T1000 (cell line): ENCODE results near the gene KLRC2.
"Not testable (repeated sequence)": the region's sequence is repeated elsewhere in the genome, so short reads cannot be mapped to it uniquely, and the experiment has no call there.

Experiments used
- DNase-seq: peaks from one replicate; lab custom pipeline; 2025; ENCODE audit warnings: mixed read lengths; lab: John Stamatoyannopoulos, UW

The KLRC2 gene

DNA sequence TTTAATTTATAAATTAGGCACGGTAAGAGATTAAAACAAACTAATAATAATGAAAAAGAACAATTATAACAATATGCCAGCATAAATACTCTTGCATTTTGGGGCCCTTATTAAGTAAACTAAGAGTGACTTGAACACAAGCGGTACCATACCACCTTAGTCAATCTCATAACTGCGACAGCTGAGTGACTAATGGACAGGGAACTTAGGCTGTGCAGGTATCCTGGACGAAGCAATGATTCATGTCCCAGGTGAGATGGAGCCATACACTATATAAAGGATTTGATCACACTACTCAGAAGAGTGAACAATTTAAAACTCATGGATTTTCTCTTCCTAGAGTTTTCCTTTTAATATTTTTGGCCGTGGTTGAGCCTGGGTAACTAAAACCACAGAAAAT, 30.5 kb downstream of the KLRC2 start:
- DNase-seq, result no peak

- no peak for DNase-seq
These were observed 31.0 kb downstream of the KLRC2 start for GRCh38 chr12:10404798-10405197.

- DNase-seq, result no peak
These were observed 35.0 kb downstream of the KLRC2 start for GRCh38 chr12:10400829-10401228.

- DNase-seq, result no peak
These were observed 37.6 kb downstream of the KLRC2 start for GRCh38 chr12:10398168-10398567.

DNA sequence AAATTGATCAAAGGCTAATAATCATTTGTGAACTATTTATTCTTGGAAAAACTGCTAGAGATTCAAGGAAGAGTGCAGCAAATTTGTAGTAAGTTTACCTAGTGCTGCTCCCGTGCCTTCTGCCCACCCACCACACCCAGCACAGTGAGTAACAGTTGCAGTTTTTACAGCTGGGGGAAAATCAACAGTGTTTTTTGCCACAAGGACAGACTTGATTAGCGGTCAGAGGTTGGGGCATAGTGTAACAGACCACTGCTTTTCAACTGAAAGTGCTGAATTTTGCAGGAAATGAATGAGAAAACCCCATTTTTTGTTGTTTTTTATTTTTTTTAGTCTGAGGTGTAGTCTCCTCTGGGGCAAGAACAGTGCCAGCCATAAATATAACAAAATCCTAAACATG, 38.5 kb downstream of the KLRC2 start:
- no peak for DNase-seq

DNA sequence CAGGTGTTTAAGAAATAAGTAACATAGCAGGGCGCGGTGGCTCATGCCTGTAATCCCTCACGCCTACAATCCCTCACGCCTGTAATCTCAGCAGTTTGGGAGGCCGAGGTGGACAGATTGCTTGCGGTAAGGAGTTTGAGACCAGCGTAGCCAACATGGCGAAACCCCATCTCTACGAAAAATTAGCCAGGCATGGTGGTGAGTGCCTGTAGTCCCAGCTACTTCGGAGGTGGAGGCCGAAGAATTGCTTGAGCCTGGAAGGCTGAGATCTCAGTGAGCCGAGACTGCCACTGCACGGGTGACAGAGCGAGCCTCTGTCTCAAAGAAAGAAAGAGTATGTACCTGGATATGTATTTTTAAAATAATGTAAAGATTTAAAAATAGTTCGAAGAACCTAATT, 39.6 kb downstream of the KLRC2 start:
- DNase-seq, result not testable (repeated sequence)

DNA sequence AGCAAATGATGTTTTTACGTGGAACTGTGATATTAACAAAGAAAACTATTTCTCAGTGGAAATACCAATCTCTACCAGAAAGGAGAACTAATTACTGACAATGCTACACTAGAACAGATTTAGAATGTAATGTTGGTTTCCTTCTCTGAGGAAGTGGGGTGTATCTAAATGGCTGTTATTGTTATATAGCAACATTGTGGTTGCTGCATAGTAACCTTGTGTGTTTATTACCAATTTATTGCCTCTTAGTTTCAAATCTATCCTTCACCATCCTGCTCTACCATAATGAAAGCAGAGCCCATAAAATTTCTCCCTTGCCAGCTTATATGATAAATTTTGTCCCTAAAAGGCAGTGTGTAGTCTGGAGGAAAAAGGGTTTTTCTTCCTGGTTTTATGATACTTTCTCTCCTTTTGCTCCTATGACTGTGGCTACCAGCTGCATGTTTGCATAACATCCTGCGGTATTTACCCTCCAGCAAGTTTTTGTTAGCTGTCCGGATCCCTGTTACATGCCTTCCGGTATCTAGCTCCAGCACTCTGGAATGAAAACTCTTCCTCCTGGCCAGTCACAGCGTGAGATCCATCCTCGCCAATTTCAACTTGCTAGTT, 40.3 kb downstream of the KLRC2 start:
- peak; percentile 47 for DNase-seq

- DNase-seq, result not testable (repeated sequence)
These were observed 41.2 kb downstream of the KLRC2 start for GRCh38 chr12:10394531-10395152.

DNA sequence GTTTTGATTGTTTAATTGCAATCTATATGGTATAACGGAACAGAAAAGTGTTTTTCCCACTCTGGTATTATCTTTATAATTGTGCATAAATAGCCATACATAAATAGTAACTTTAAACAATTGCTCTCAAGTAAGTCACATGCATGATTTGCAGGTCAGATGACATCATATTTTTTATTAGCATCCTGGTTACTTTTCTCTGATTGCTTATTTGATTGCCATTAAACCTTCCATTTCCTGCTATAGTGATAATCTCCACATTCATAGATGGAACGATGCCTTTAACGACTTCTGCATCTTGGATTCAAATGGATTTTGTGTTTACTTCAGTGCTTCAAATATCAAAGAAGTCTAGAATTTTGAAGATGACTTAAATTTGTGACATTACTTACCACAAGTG, 42.5 kb downstream of the KLRC2 start:
- DNase-seq, result no peak

DNA sequence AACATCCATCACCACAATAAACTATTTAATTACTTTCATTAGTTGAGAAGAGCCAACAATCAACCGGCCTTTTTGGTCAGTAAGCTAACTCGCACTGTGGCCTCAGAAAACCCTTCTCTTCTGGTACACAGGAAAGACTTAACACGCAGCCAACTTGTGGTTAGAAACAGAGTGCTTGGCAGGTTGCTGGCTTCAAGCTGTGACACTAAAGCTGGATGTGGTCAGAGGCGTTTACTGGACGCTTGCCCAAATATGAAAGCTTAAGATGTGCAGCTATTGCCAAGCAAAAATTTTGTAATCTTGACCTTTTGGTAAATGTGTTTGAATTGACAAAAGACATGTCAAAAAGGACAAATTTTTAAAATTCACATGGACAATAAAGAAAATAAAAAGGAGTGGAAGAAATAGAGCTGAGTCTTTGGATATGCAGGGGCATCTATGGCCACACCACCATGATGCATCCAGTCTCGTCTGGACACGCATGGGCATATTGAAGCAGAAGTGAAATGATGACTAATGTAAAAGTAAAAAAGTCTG, 43.3 kb downstream of the KLRC2 start:
- DNase-seq, result no peak

GRCh38 chr12:10390991-10391390, 44.8 kb downstream of the KLRC2 start:
- DNase-seq, result not testable (repeated sequence)

GRCh38 chr12:10389904-10390303, 45.9 kb downstream of the KLRC2 start, which contains the start of gene KLRK1:
KLRK1 (minus strand) TSS chr12:10390041; CDS start chr12:10388810, 1,231 bp downstream.
- DNase-seq, result no peak

- DNase-seq, result no peak
These were observed 47.0 kb downstream of the KLRC2 start for GRCh38 chr12:10388624-10389413.

GRCh38 chr12:10387498-10387897, 48.3 kb downstream of the KLRC2 start:
- not testable (repeated sequence) for DNase-seq

- DNase-seq, result no peak
These were observed 49.0 kb downstream of the KLRC2 start for GRCh38 chr12:10386857-10387256.

GRCh38 chr12:10385166-10385613, 50.6 kb downstream of the KLRC2 start:
- no peak for DNase-seq

- DNase-seq, result no peak
These were observed 51.6 kb downstream of the KLRC2 start for GRCh38 chr12:10384191-10384590.

GRCh38 chr12:10381928-10382628, 53.7 kb downstream of the KLRC2 start:
- DNase-seq, result no peak
